ENCODE results near the gene PACSIN2.
A peak's percentile ranks its signal among the peaks of the same experiment; 100 is the strongest.

The PACSIN2 gene

GRCh38 chr22:42945027-42945426 is 69.9 kb downstream of the PACSIN2 start:
- no peak overlapping the region for H3K4me3 ChIP-seq (ENCODE audit: low read depth, low read length)
- no peak for TF ChIP-seq CTCF (IDR thresholded peaks at IDR 0.05; ENCODE audit: low read depth, low read length, missing control alignments)
- DNase-seq (ENCODE audit: low read depth): no peak
- in situ Hi-C loops (cut with HindIII; ENCODE audit: low sequenced_read_pairs): no loop called here

- no peak overlapping the region for H3K4me3 ChIP-seq (ENCODE audit: low read depth, low read length)
- in situ Hi-C loops (cut with HindIII; ENCODE audit: low sequenced_read_pairs): loop anchor here (5.0 kb wide), 1 partner anchor 62 kb away; no protein-coding TSS in a partner anchor
- DNase-seq (ENCODE audit: low read depth): no peak
- TF ChIP-seq CTCF (IDR thresholded peaks at IDR 0.05; ENCODE audit: low read depth, low read length, missing control alignments): no peak
Measured at GRCh38 chr22:42944409-42944808, 70.5 kb downstream of the PACSIN2 start.

- TF ChIP-seq CTCF (IDR thresholded peaks at IDR 0.05; ENCODE audit: low read depth, low read length, missing control alignments): no peak
- no peak overlapping the region for H3K4me3 ChIP-seq (ENCODE audit: low read depth, low read length)
- in situ Hi-C loops (cut with HindIII; ENCODE audit: low sequenced_read_pairs): loop anchor here (5.0 kb wide), 1 partner anchor 62 kb away; no protein-coding TSS in a partner anchor
- no peak for DNase-seq (ENCODE audit: low read depth)
Measured at GRCh38 chr22:42943981-42944380, 71.0 kb downstream of the PACSIN2 start.

DNA sequence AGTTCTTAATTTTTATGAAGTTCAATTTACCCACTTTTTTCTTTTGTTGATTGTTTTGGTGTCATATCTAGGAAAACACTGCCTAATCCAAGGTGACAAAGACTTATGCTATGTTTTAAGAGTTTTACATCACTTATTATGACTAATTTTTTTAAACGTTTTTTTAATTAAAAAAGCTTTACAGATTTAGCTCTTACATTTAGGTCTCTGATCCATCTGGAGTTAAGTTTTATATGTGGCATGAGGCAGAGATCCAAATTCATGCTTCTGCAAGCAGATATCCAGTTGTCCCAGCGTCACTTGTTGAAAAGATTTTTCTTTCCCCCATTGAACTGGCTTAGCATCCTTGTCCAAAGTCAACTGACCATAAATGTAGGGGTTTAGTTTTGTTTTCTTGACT is 72.6 kb downstream of the PACSIN2 start:
- H3K4me3 ChIP-seq (ENCODE audit: low read depth, low read length): no peak overlapping the region
- in situ Hi-C loops (cut with HindIII; ENCODE audit: low sequenced_read_pairs): loop anchor here (5.0 kb wide), 1 partner anchor 60 kb away; no protein-coding TSS in a partner anchor
- no peak for TF ChIP-seq CTCF (IDR thresholded peaks at IDR 0.05; ENCODE audit: low read depth, low read length, missing control alignments)
- DNase-seq (ENCODE audit: low read depth): no peak

DNA sequence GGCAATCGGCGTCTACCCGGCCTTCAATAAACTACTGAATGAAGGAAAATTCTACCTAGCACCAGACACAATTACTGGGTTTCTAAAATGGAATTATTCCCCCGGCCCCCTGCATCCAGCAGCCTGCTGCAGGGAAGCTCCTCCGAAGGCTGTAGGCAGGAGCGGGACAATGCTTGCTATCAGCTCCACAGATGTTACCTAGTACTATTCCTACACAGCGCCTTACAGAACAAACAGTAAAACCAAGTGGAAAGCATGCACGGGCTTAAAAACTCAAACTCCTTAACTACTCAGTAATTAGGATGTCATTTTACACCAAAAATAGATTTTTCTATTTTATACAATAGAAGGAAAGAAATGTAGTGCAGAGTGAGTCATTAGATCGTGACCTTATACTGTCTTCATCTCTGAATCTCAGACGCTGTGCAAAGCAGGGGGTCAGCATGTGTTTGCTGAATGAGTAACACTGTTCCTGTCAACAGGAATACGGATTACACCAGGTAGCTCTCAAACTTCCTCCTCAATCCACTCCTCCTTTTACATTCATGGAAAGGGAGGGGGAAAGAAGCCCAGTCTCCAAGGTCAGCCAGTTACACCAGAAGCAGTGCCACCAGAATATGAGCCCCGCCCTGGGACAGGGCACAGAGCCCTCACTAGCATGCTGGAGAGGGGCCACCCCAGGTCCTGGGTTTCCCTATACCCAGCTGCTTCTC is 74.9 kb downstream of the PACSIN2 start:
- TF ChIP-seq CTCF (IDR thresholded peaks at IDR 0.05; ENCODE audit: low read depth, low read length, missing control alignments): no peak
- in situ Hi-C loops (cut with HindIII; ENCODE audit: low sequenced_read_pairs): loop anchor here (5.0 kb wide), 1 partner anchor 58 kb away; no protein-coding TSS in a partner anchor
- H3K4me3 ChIP-seq (ENCODE audit: low read depth, low read length): no peak overlapping the region
- peak; percentile 62 for DNase-seq (ENCODE audit: low read depth)

DNA sequence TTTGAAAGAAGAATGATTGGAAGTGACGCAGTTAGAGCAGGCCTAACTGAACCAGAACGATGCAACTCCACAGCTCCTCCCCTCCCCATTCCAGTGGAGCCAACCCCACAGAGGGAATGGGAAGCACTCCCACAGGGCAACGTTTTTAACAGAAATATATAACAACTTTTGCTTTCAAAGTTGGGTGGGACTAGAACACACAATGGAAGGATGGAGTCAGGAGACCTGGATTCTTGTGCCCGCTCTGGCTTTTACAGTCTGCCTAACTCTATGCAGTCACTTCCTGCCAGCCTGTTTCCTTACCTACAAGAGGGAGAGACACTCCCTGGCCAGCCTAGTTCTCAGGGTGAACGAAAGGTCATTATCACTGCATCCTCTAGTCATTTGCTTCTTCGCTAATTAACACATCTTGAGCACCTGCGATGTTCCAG is 75.5 kb downstream of the PACSIN2 start:
- no peak for TF ChIP-seq CTCF (IDR thresholded peaks at IDR 0.05; ENCODE audit: low read depth, low read length, missing control alignments)
- no peak for DNase-seq (ENCODE audit: low read depth)
- H3K4me3 ChIP-seq (ENCODE audit: low read depth, low read length): no peak overlapping the region
- in situ Hi-C loops (cut with HindIII; ENCODE audit: low sequenced_read_pairs): no loop called here
